Esophagus muscularis mucosa (tissue), 4 donors: Measurements from ENCODE around the gene CFAP90. TPM values are rescaled to one million over a fixed set of nuclear protein-coding genes. Genes with fewer than 3 reads are reported as not detected.

ENCODE experiments used
- DNase-seq: peaks from one replicate; pipeline ENCODE4 v3.0.0-alpha.2; 2017; ENCODE audit errors: extremely low spot score
- H3K27ac ChIP-seq, 4 donors: fragments of 200-600 bp; sonication (generic); replicated peaks in 1 of 4; 1 replicate in 3 of 4; 2 replicates in 1 of 4; pipeline ENCODE4 v1.5.1; 2016 to 2019; ENCODE audit warnings: mild to moderate bottlenecking in 1 of 4
- H3K27me3 ChIP-seq, 4 donors: fragments of 200-600 bp; sonication (generic); one replicate each; pipeline versions ENCODE4 v1.5.1 to v1.6.0; 2016 to 2019
- H3K36me3 ChIP-seq, 4 donors: fragments of 200-600 bp; sonication (generic); one replicate each; pipeline ENCODE4 v1.5.1; 2016 to 2019
- H3K4me1 ChIP-seq, 4 donors: fragments of 200-600 bp; sonication (generic); one replicate each; pipeline ENCODE4 v1.5.1; 2016 to 2019
- H3K4me3 ChIP-seq, 4 donors: fragments of 200-600 bp; sonication (generic); 1 replicate in 2 of 4; 2 replicates in 2 of 4; pipeline ENCODE4 v1.5.1; 2016 to 2019; ENCODE audit warnings: mild to moderate bottlenecking in 4 of 4, moderate library complexity in 1 of 4
- H3K9me3 ChIP-seq, 4 donors: fragments of 200-600 bp; sonication (generic); 1 replicate in 3 of 4; 2 replicates in 1 of 4; pipeline ENCODE4 v1.5.1; 2016 to 2019
- CTCF ChIP-seq, 3 experiments: fragments of 200-600 bp in 2 of 3; fragments of 450-650 bp in 1 of 3; sonication (generic) in 2 of 3; IDR thresholded peaks; one replicate each; pipeline ENCODE4 v1.5.1; 2017 to 2019; ENCODE audit warnings: antibody characterized with exemption in 3 of 3, mild to moderate bottlenecking in 2 of 3, moderate library complexity in 1 of 3
- EP300 ChIP-seq: sonication (generic); formaldehyde crosslinking; IDR thresholded peaks from one replicate; pipeline ENCODE4 v1.6.1; 2017; ENCODE audit warnings: antibody characterized with exemption
- POLR2A ChIP-seq: fragments of 450-650 bp; IDR thresholded peaks from one replicate; pipeline ENCODE4 v1.6.1; 2017; ENCODE audit warnings: antibody characterized with exemption, moderate library complexity, mild to moderate bottlenecking, low read depth
- POLR2AphosphoS5 ChIP-seq, 2 donors: sonication (generic); formaldehyde crosslinking; IDR thresholded peaks; one replicate each; pipeline ENCODE4 v1.6.1; 2017; ENCODE audit warnings: antibody characterized with exemption in 2 of 2
- WGBS: methylation state at CpG from one replicate; pipeline ENCODE4 v1.1.5; 2018; 5-methylcytosine and 5-hydroxymethylcytosine counted together
- intact Hi-C: fragments of 100-400 bp; cut with DNase I; formaldehyde crosslinking; loops from one replicate; pipeline ENCODE4 v1.15.1; 2023
- total RNA-seq, 4 donors: library from RNA; depleted of rRNA; stranded (reverse); fragments of >200 nt; gene quantifications; one replicate each; pipeline versions ENCODE4 v1.1.0 to v1.2.1, GENCODE V29; 2016

CFAP90 gene
- total RNA-seq, 4 donors from 2014 or later, result 0.17 TPM; not detected in 3

- H3K9me3 ChIP-seq, result no peaks in the 10 kb centered on the region
- intact Hi-C loops, result no loop called here
- no peak for TF ChIP-seq CTCF (IDR thresholded peaks at IDR 0.05)
- H3K36me3 ChIP-seq, result peaks cover 13 to 45% (median 26%) of the 10 kb centered on the region in 4 donors
- WGBS, result 88% methylated on average over 2 of the region's 2 CpGs
- H3K27me3 ChIP-seq, result no peaks in the 10 kb centered on the region
- H3K27ac ChIP-seq, result no peak overlapping the region
- DNase-seq, result no peak
- peaks cover 19 to 50% (median 32%) of the 10 kb centered on the region in 4 donors for H3K4me1 ChIP-seq
- H3K4me3 ChIP-seq, result no peak overlapping the region
These were observed 20.7 kb upstream of the CFAP90 start for GRCh38 chr5:7871653-7872052.

GRCh38 chr5:7869474-7870136 lies 18.7 kb upstream of the CFAP90 start:
- no peak for DNase-seq
- no peak for TF ChIP-seq EP300
- H3K36me3 ChIP-seq, result peaks cover 0 to 35% (median 12%) of the 10 kb centered on the region in 4 donors
- intact Hi-C loops, result no loop called here
- peaks cover 19 to 50% (median 35%) of the 10 kb centered on the region in 4 donors for H3K4me1 ChIP-seq
- H3K4me3 ChIP-seq, result peak overlapping the region; percentile 76 to 98 (median 90)
- H3K27me3 ChIP-seq, result no peaks in the 10 kb centered on the region
- H3K9me3 ChIP-seq, result no peaks in the 10 kb centered on the region
- peak overlapping the region; percentile 81 to 90 (median 88) for H3K27ac ChIP-seq
- 2% methylated on average over 25 of the region's 41 CpGs for WGBS

- peak; percentile 97 for DNase-seq
- Histone ChIP-seq H3K27me3 (no peaks in the 10 kb centered on the region), H3K36me3 (peaks cover 0 to 29% (median 11%) of the 10 kb centered on the region in 4 donors), H3K9me3 (no peaks in the 10 kb centered on the region), H3K4me3 (peak within 1 kb of the TSS; percentile 76 to 98 (median 90)), H3K4me1 (peaks cover 19 to 50% (median 35%) of the 10 kb centered on the region in 4 donors), H3K27ac (peak within 1 kb of the TSS; percentile 81 to 90 (median 88))
- TF ChIP-seq CTCF (IDR thresholded peaks at IDR 0.05) (no peak), POLR2A (peak; percentile 32), POLR2AphosphoS5 (IDR thresholded peaks at IDR 0.05) (peak; percentile 87 to 90), EP300 (no peak)
- intact Hi-C loops, result no loop called here
- WGBS, result 3% methylated on average over 15 of the region's 83 CpGs
These were observed 18.0 kb upstream of the CFAP90 start, which contains the start of the genes FASTKD3 and MTRR for GRCh38 chr5:7868773-7869473. Gene FASTKD3, minus strand, starts transcription at chr5:7869031. Its CDS starts 948 bp downstream, at chr5:7868083. Gene MTRR, plus strand, starts transcription at chr5:7869148. Its CDS starts 1,647 bp downstream, at chr5:7870795.

- Histone ChIP-seq H3K4me1 (peaks cover 19 to 50% (median 35%) of the 10 kb centered on the region in 4 donors), H3K9me3 (no peaks in the 10 kb centered on the region), H3K4me3 (peak overlapping the region; percentile 76 to 98 (median 90)), H3K36me3 (peaks cover 0 to 29% (median 11%) of the 10 kb centered on the region in 4 donors), H3K27ac (peak overlapping the region; percentile 81 to 90 (median 88)), H3K27me3 (no peaks in the 10 kb centered on the region)
- WGBS, result under 1% methylated on average over 8 of the region's 8 CpGs
- DNase-seq, result no peak
- TF ChIP-seq POLR2AphosphoS5 (IDR thresholded peaks at IDR 0.05), result no peak
- TF ChIP-seq POLR2A, result no peak
- intact Hi-C loops, result no loop called here
These were observed 17.5 kb upstream of the CFAP90 start for GRCh38 chr5:7868427-7868772.

- TF ChIP-seq POLR2AphosphoS5 (IDR thresholded peaks at IDR 0.05) (no peak), EP300 (no peak), POLR2A (no peak), CTCF (IDR thresholded peaks at IDR 0.05) (no peak)
- Histone ChIP-seq H3K4me3 (no peak overlapping the region), H3K9me3 (no peaks in the 10 kb centered on the region), H3K36me3 (peaks cover 0 to 34% (median 17%) of the 10 kb centered on the region in 4 donors), H3K27me3 (no peaks in the 10 kb centered on the region), H3K27ac (no peak overlapping the region), H3K4me1 (peaks cover 19 to 42% (median 35%) of the 10 kb centered on the region in 4 donors)
- 80% methylated on average over 3 of the region's 3 CpGs for WGBS
- no peak for DNase-seq
- intact Hi-C loops, result no loop called here
These were observed 16.3 kb upstream of the CFAP90 start for GRCh38 chr5:7867260-7867659.
